Pancreas (tissue), 10 donors: ENCODE results near the gene CILP2. TPM values are rescaled to one million over a fixed set of nuclear protein-coding genes. Genes with fewer than 3 reads are reported as not detected.

Experiments
- ATAC-seq, 4 donors: fragments of 200-7000 bp; cut with Tn5 transposase; one replicate each; pipeline versions ENCODE4 v1.8.0 to v1.9.1; 2020; ENCODE audit warnings: mild to moderate bottlenecking in 4 of 4, moderate library complexity in 4 of 4
- DNase-seq, 6 donors: peaks; one replicate each; pipeline ENCODE4 v3.0.0-alpha.2; 2020
- FAIRE-seq: peaks from 2 replicates; lab custom pipeline; 2012; peaks lifted over from hg19 to GRCh38; lab: Jason Lieb, UNC
- H3K27ac ChIP-seq, 4 donors: fragments of 200-600 bp; sonication (generic); 1 replicate in 3 of 4; 2 replicates in 1 of 4; pipeline versions ENCODE4 v1.5.0 to v1.8.0; 2020
- H3K27me3 ChIP-seq, 4 donors: fragments of 200-600 bp; one replicate each; pipeline ENCODE4 v1.8.0; 2021
- H3K36me3 ChIP-seq, 3 donors: fragments of 200-600 bp; sonication (generic) in 1 of 3; one replicate each; pipeline versions ENCODE4 v1.5.0 to v1.8.0; 2020 to 2021
- H3K4me1 ChIP-seq, 3 donors: fragments of 200-600 bp; one replicate each; pipeline ENCODE4 v1.8.0; 2021
- H3K4me3 ChIP-seq, 4 donors: fragments of 200-600 bp; sonication (generic) in 2 of 4; one replicate each; pipeline versions ENCODE4 v1.5.0 to v1.8.0; 2020 to 2021
- H3K9me3 ChIP-seq, 4 donors: fragments of 200-600 bp; one replicate each; pipeline ENCODE4 v1.8.0; 2021
- CTCF ChIP-seq, 4 donors: fragments of 200-600 bp; sonication (generic) in 3 of 4; IDR thresholded peaks; one replicate each; pipeline versions ENCODE4 v1.5.0 to v1.8.0; 2021; ENCODE audit warnings: antibody characterized with exemption in 4 of 4
- WGBS, 2 donors: extraction: QIAGEN DNeasy Blood & Tissue Kit; methylation state at CpG; one replicate each; pipeline ENCODE4 v1.1.7; 2013; 5-methylcytosine and 5-hydroxymethylcytosine counted together
- intact Hi-C, 3 donors: fragments of 100-400 bp; cut with DNase I; formaldehyde crosslinking; loops; one replicate each; pipeline versions ENCODE4 v1.11.1 to v1.14.2; 2022
- polyA plus RNA-seq, 2 donors: library from polyadenylated mRNA; stranded (reverse); fragments of 200-250 nt; gene quantifications; one replicate each; pipeline ENCODE4 v1.2.3, GENCODE V29; 2013
- total RNA-seq, 6 donors: library from RNA; stranded (reverse); fragmentation: NEBNext Ultra II Directional in 4 of 6; extraction: Animal tissue kit (Norgen Biotek cat#: 25700) in 4 of 6; gene quantifications; one replicate each; pipeline versions ENCODE4 v1.2.1 to v1.2.4, GENCODE V29; 2021 to 2023
- donor health status: healthy with polysubstance abuse.
- donor health status: DM: no; HTN: no; CAD: no; lungs with moderate emphysema.
- donor health status: DM: no; HTN: no; CAD: no.
- donor health status: control.
- donor health status: control.
- donor health status: Bipolar disorder and iron deficiency.
- donor health status: DM: yes; HTN: yes; CAD: no.
- donor health status: DM: no; HTN: no; CAD: no.
- donor health status: DM: no; HTN: no; CAD: no.
- donor health status: DM: yes; HTN: yes; CAD: no.

CILP2 gene
- total and polyA plus RNA-seq, 8 donors, result 0.12 to 1.4 TPM; not detected in 6

- no peaks in the 10 kb centered on the region for H3K9me3 ChIP-seq
- intact Hi-C loops, result no loop called here
- H3K36me3 ChIP-seq, result no peaks in the 10 kb centered on the region
- H3K4me3 ChIP-seq, result peak overlapping the region in 2 of 4 donors; percentile 68 to 85
- no peak for TF ChIP-seq CTCF (IDR thresholded peaks at IDR 0.05)
- ATAC-seq (no peak), DNase-seq (no peak), FAIRE-seq (no peak)
- H3K4me1 ChIP-seq, result peaks cover 0 to 7% (median 0%) of the 10 kb centered on the region in 3 donors
- H3K27ac ChIP-seq, result no peak overlapping the region
- 77 to 84% methylated on average over 10 of the region's 10 CpGs for WGBS, 2 donors
- H3K27me3 ChIP-seq, result no peaks in the 10 kb centered on the region
These were observed 20.8 kb upstream of the CILP2 start for GRCh38 chr19:19517235-19517619.

- no peaks in the 10 kb centered on the region for H3K36me3 ChIP-seq
- no peak for TF ChIP-seq CTCF (IDR thresholded peaks at IDR 0.05)
- no peak overlapping the region for H3K4me3 ChIP-seq
- intact Hi-C loops, result no loop called here
- no peak overlapping the region for H3K27ac ChIP-seq
- H3K4me1 ChIP-seq, result peaks cover 0 to 7% (median 0%) of the 10 kb centered on the region in 3 donors
- 77 to 83% methylated on average over 6 of the region's 6 CpGs for WGBS, 2 donors
- no peak for FAIRE-seq
- H3K9me3 ChIP-seq, result no peaks in the 10 kb centered on the region
- no peaks in the 10 kb centered on the region for H3K27me3 ChIP-seq
- no peak for ATAC-seq
- DNase-seq, result no peak
These were observed 17.1 kb upstream of the CILP2 start for GRCh38 chr19:19520989-19521388.

- no peaks in the 10 kb centered on the region for H3K4me1 ChIP-seq
- ATAC-seq (no peak), DNase-seq (no peak), FAIRE-seq (no peak)
- no peaks in the 10 kb centered on the region for H3K9me3 ChIP-seq
- intact Hi-C loops, result no loop called here
- H3K36me3 ChIP-seq, result peaks cover 0 to 8% (median 0%) of the 10 kb centered on the region in 3 donors
- WGBS, 2 donors, result 93 to 96% methylated on average over 3 of the region's 3 CpGs
- TF ChIP-seq CTCF (IDR thresholded peaks at IDR 0.05), result no peak
- H3K27ac ChIP-seq, result no peak overlapping the region
- no peak overlapping the region for H3K4me3 ChIP-seq
- no peaks in the 10 kb centered on the region for H3K27me3 ChIP-seq
These were observed 14.9 kb upstream of the CILP2 start for GRCh38 chr19:19523177-19523576.

- Histone ChIP-seq H3K27ac (no peak overlapping the region), H3K4me3 (no peak overlapping the region), H3K27me3 (no peaks in the 10 kb centered on the region), H3K9me3 (no peaks in the 10 kb centered on the region), H3K4me1 (no peaks in the 10 kb centered on the region), H3K36me3 (peaks cover 0 to 8% (median 0%) of the 10 kb centered on the region in 3 donors)
- intact Hi-C loops, result no loop called here
- FAIRE-seq, result no peak
- ATAC-seq, result no peak
- 92 to 96% methylated on average over 7 of the region's 7 CpGs for WGBS, 2 donors
- DNase-seq, result no peak
- TF ChIP-seq CTCF (IDR thresholded peaks at IDR 0.05), result no peak
These were observed 14.0 kb upstream of the CILP2 start for GRCh38 chr19:19524053-19524452.

GRCh38 chr19:19525611-19526380, 12.3 kb upstream of the CILP2 start:
- H3K36me3 ChIP-seq, result peaks cover 0 to 8% (median 0%) of the 10 kb centered on the region in 3 donors
- 92 to 94% methylated on average over 23 of the region's 23 CpGs for WGBS, 2 donors
- no peak overlapping the region for H3K4me3 ChIP-seq
- H3K9me3 ChIP-seq, result no peaks in the 10 kb centered on the region
- ATAC-seq, result no peak
- intact Hi-C loops, result no loop called here
- FAIRE-seq, result no peak
- no peak for DNase-seq
- no peak for TF ChIP-seq CTCF (IDR thresholded peaks at IDR 0.05)
- H3K27me3 ChIP-seq, result no peaks in the 10 kb centered on the region
- no peaks in the 10 kb centered on the region for H3K4me1 ChIP-seq
- H3K27ac ChIP-seq, result no peak overlapping the region
